Duodenal mucosa (tissue), 2 donors: ENCODE measurements around the gene LPIN1.
"Not testable (repeated sequence)": the region's sequence is repeated elsewhere in the genome, so short reads cannot be mapped to it uniquely, and the experiment has no call there.

ENCODE experiments used
- H3K27ac ChIP-seq: one replicate; pipeline ENCODE4 v1.7.0; 2013; ENCODE audit warnings: low read depth, low read length
- H3K27me3 ChIP-seq, 2 donors: one replicate each; pipeline ENCODE4 v1.7.0; 2013; ENCODE audit warnings: low read length in 2 of 2, control low read depth in 1 of 2; ENCODE audit not compliant: insufficient read depth in 2 of 2, control insufficient read depth in 1 of 2
- H3K36me3 ChIP-seq, 2 donors: one replicate each; pipeline ENCODE4 v1.7.0; 2013; ENCODE audit warnings: low read length in 2 of 2, control low read depth in 1 of 2; ENCODE audit not compliant: insufficient read depth in 2 of 2, control insufficient read depth in 1 of 2
- H3K4me1 ChIP-seq, 2 donors: one replicate each; pipeline ENCODE4 v1.7.0; 2013; ENCODE audit warnings: low read length in 2 of 2, control low read depth in 1 of 2; ENCODE audit not compliant: insufficient read depth in 2 of 2, control insufficient read depth in 1 of 2
- H3K4me3 ChIP-seq, 2 donors: one replicate each; pipeline ENCODE4 v1.7.0; 2013; ENCODE audit warnings: low read length in 2 of 2, low read depth in 1 of 2
- H3K9ac ChIP-seq, 2 donors: one replicate each; pipeline ENCODE4 v1.7.0; 2013; ENCODE audit warnings: low read length in 2 of 2, low read depth in 1 of 2
- H3K9me3 ChIP-seq, 2 donors: one replicate each; pipeline ENCODE4 v1.7.0; 2013; ENCODE audit warnings: low read length in 2 of 2, control low read depth in 1 of 2; ENCODE audit not compliant: control insufficient read depth in 1 of 2

LPIN1 gene

DNA sequence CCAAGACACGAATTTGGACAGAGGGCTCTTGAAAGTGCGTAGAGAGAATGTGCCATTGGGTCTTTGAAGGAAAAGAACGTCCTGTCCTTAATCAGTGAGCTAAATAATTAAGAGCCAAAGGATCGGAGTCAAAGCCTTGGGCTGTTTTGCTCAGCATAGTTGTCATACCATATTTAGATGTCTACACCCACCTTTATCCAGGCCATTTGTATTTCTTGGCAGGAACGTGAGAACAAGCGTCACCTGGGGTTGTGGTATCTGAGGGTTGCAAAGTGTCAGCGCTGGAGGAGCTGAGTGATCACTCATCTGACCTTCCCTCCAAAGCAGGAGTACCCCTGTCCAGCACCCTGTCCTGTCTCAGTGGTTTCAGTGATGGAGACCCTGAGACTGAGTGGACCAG, 4.5 kb downstream of the LPIN1 start:
- Histone ChIP-seq H3K4me1 (peaks cover 53 to 74% of the 10 kb centered on the region in 2 donors), H3K27me3 (no peaks in the 10 kb centered on the region), H3K36me3 (no peaks in the 10 kb centered on the region), H3K27ac (no peak overlapping the region), H3K9me3 (no peaks in the 10 kb centered on the region), H3K4me3 (no peak overlapping the region), H3K9ac (no peak overlapping the region)

DNA sequence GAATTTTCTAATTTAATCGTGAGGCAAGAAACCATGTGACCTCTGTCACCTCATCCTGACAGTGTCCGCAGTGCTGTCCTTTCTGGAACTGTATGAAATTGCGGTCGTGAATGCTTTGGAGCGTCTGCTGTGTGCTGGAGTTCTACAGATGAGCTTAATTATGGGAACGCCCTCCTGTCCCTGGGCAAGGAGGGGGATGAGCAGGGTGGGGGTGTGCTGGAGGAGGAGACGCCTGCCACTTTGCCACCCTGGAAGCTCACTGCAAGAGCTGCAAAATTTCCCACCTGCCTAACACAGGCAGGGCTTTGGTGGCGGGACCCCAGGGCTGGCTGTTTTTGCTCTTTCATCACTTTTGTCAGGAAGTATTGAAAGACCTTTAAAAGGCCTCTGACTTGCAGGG, 6.5 kb downstream of the LPIN1 start:
- Histone ChIP-seq H3K9me3 (no peaks in the 10 kb centered on the region), H3K4me3 (no peak overlapping the region), H3K4me1 (peaks cover 48 to 59% of the 10 kb centered on the region in 2 donors), H3K9ac (no peak overlapping the region), H3K27me3 (no peaks in the 10 kb centered on the region), H3K36me3 (no peaks in the 10 kb centered on the region), H3K27ac (no peak overlapping the region)

DNA sequence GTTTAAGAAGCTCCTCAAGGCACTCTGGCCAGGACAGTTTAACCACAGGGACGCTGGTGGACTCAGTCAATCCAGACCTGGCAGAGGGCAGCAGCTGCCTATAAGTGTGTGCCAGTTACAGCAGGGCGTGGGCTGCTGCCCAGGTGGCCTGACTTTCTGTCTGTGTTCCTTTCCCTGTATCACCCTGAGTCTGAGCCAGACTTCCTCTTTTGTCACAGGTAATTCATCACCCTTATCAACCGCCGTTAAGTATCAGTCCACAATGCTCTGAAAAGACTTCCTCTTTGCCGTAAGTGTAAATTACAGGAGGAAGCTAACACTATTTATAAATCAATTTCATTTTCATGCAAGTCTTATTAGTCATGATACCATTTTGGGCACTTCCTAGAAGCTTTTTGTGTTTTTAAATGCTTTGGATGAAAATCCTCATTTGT, 7.0 kb downstream of the LPIN1 start:
- H3K9ac ChIP-seq: peak overlapping the region; percentile 46 to 58
- peak overlapping the region; percentile 74 for H3K27ac ChIP-seq
- H3K36me3 ChIP-seq: no peaks in the 10 kb centered on the region
- no peaks in the 10 kb centered on the region for H3K27me3 ChIP-seq
- no peaks in the 10 kb centered on the region for H3K9me3 ChIP-seq
- H3K4me3 ChIP-seq: peak overlapping the region; percentile 57 to 66
- H3K4me1 ChIP-seq: peaks cover 43 to 54% of the 10 kb centered on the region in 2 donors

DNA sequence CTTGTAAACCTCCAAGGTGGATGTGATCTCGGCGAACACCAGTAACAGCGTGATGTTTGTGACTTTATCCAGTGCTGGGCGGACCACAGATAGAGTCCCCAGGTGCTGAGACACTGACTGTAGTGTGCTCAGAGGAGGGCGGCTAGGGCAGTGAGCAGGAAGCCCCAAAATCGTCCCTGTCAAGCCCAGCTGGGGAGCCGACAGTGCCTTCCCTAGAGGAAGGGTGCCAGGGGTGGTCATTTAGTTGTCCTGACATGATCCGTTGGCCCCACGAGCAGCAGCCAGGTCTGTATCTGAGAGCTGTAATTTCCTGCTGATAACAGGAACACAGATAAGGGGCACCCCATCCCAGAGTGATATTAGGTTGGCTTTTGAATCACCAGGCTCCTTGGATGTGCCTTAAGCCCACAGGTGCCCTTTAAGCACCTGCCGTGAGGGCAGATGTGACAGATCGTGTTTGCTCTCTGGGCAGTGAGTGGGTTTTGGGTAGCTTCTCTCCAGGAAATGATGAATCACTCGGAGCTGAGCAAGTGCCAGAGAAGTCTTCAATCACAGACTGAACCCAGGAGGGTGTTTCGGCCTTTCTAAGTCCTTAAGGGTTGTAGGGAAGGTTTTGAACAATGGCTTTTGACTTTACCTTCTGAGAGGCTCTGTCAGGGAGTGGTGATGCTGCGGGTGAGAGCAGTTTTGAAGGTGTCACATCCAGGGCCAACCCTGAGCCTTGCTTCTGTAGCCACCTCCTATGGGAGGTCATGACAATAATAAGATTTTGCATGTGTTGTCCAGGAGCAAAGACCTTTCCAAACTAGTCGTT, 7.7 kb downstream of the LPIN1 start:
- no peaks in the 10 kb centered on the region for H3K9me3 ChIP-seq
- peak overlapping the region; percentile 57 to 66 for H3K4me3 ChIP-seq
- peak overlapping the region; percentile 74 for H3K27ac ChIP-seq
- no peaks in the 10 kb centered on the region for H3K27me3 ChIP-seq
- peak overlapping the region; percentile 46 to 58 for H3K9ac ChIP-seq
- peaks cover 37 to 47% of the 10 kb centered on the region in 2 donors for H3K4me1 ChIP-seq
- H3K36me3 ChIP-seq: no peaks in the 10 kb centered on the region

DNA sequence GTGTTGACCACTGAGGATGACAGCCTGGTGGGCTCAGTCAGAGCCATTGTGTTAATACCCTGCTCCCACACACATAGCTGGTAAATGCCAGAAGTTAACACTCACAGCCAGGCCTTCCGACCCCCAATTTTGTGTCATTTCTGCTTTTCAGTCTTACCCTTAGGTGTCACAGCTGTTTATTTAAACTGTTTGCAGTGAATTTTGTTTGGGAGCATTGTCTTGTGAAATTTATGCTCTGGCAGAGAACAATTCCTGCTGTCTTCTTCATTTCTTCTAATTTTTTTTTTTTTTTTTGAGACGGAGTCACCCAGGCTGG, 8.2 kb downstream of the LPIN1 start:
- Histone ChIP-seq H3K4me3 (peak overlapping the region; percentile 57 to 66), H3K9me3 (no peaks in the 10 kb centered on the region), H3K27ac (no peak overlapping the region), H3K27me3 (no peaks in the 10 kb centered on the region), H3K9ac (peak overlapping the region; percentile 46 to 58), H3K4me1 (peaks cover 36 to 42% of the 10 kb centered on the region in 2 donors), H3K36me3 (no peaks in the 10 kb centered on the region)

DNA sequence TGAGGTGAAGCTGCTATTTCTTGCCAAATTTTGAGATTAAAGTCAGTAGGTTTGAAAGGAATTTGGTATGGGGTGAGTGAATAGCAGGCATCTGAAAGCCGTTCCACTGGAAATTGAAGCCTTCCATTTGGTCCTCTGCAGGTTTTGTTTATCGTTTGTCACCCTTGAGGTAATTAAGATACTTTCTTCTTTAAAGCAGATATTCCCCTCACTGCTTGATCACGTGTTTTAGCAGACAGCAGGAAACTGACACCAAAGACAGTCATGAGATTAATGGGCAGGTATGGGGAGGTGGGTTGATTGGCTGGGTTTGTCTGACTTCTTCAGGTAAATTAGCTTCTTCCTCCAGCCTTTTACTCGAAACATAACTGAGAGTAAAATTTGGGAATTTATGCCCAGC, 10.7 kb downstream of the LPIN1 start:
- Histone ChIP-seq H3K9ac (no peak overlapping the region), H3K27ac (no peak overlapping the region), H3K4me1 (peaks cover 29% of the 10 kb centered on the region in 2 donors)

DNA sequence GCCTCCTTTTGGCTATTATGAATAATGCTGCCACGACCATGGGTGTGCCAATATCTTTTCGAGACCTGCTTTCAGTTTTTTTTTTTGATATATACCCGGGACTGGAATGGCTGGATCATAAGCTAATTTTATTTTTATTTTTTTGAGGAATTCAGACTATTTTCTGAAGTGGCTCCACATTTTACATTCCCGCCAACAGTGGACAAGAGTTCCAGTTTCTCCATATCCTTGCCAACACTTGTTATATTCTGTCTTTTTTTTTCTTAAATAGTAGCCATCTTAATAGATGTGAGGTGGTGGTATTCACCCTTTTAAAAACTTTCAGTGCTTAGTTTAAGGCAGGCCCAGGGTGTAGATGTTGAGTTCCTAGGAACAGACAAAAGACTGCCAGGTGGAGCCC, 11.8 kb downstream of the LPIN1 start:
- H3K36me3 ChIP-seq: peaks cover 0 to 3% of the 10 kb centered on the region in 2 donors
- no peaks in the 10 kb centered on the region for H3K27me3 ChIP-seq
- H3K9me3 ChIP-seq: no peaks in the 10 kb centered on the region
- no peak overlapping the region for H3K27ac ChIP-seq
- no peak overlapping the region for H3K4me3 ChIP-seq
- no peak overlapping the region for H3K9ac ChIP-seq
- peaks cover 22 to 24% of the 10 kb centered on the region in 2 donors for H3K4me1 ChIP-seq

More for the DNA sequence above, 10.7 kb downstream of the LPIN1 start:
- no peaks in the 10 kb centered on the region for H3K9me3 ChIP-seq
- H3K36me3 ChIP-seq: peaks cover 0 to 3% of the 10 kb centered on the region in 2 donors
- no peak overlapping the region for H3K4me3 ChIP-seq
- no peaks in the 10 kb centered on the region for H3K27me3 ChIP-seq

DNA sequence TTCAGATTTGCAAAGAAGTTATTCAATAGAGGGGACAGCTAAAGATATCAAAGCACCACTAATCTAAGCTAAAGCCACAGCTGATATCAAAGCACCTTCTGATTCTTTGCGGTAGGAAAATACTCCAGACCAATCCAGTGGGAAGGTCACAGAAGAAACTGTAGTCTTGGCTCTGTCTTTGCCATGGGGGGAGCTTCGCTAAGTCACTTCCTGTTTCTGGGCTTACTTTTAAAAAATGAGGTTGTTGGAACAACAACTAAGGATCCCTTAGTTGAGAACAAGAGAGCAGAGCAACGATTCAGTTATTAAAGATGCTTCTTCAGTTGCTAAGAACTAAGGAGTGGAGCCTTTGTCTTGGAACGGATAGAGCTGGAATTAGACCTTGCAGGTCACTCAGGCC, 12.2 kb downstream of the LPIN1 start:
- H3K4me3 ChIP-seq: no peak overlapping the region
- H3K36me3 ChIP-seq: peaks cover 0 to 3% of the 10 kb centered on the region in 2 donors
- H3K27ac ChIP-seq: no peak overlapping the region
- H3K9ac ChIP-seq: no peak overlapping the region
- peaks cover 18 to 20% of the 10 kb centered on the region in 2 donors for H3K4me1 ChIP-seq
- no peaks in the 10 kb centered on the region for H3K27me3 ChIP-seq
- H3K9me3 ChIP-seq: no peaks in the 10 kb centered on the region

DNA sequence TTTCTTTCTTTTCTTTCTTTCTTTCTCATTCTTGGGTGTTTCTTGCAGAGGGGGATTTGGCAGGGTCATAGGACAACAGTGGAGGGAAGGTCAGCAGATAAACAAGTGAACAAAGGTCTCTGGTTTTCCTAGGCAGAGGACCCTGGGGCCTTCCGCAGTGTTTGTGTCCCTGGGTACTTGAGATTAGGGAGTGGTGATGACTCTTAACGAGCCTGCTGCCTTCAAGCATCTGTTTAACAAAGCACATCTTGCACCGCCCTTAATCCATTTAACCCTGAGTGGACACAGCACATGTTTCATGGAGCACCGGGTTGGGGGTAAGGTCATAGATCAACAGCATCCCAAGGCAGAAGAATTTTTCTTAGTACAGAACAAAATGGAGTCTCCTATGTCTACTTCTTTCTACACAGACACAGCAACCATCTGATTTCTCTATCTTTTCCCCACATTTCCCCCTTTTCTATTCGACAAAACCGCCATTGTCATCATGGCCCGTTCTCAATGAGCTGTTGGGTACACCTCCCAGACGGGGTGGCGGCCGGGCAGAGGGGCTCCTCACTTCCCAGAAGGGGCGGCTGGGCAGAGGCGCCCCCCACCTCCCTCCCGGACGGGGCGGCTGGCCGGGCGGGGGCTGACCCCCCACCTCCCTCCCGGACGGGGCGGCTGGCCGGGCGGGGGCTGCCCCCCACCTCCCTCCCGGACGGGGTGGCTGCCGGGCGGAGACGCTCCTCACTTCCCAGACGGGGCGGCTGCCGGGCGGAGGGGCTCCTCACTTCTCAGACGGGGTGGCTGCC, 12.9 kb downstream of the LPIN1 start:
- H3K4me1 ChIP-seq: peaks cover 10 to 14% of the 10 kb centered on the region in 2 donors

DNA sequence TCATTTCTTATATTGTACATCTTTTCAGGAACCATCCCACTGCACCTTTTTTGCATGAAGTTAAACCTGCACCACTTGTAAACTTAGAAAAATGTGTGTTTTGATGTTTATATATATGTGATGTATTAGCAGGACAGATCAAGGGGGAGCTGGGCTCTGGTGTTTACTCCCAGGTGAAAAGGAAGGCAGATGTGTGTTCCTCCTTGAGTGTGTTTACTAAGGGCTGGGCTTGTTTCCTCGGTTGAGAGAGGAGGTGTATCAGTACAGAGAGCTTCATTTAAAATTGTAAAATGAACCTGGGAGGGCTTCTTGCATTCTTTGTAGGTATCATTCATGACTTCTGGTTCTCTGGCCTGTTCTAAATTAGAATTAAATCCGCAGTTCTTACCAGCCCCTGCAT, 14.8 kb downstream of the LPIN1 start:
- Histone ChIP-seq H3K4me3 (no peak overlapping the region), H3K36me3 (peaks cover 7 to 12% of the 10 kb centered on the region in 2 donors), H3K27ac (no peak overlapping the region), H3K27me3 (no peaks in the 10 kb centered on the region), H3K9ac (no peak overlapping the region), H3K4me1 (peaks cover 0 to 15% of the 10 kb centered on the region in 2 donors), H3K9me3 (no peaks in the 10 kb centered on the region)

More for the DNA sequence above, 12.9 kb downstream of the LPIN1 start:
- H3K4me3 ChIP-seq, H3K36me3 ChIP-seq, H3K27ac ChIP-seq, H3K9ac ChIP-seq, H3K9me3 ChIP-seq, H3K27me3 ChIP-seq: not testable (repeated sequence)
